CD4-positive, alpha-beta T cell treated with Interferon gamma for 1 hour (primary cell): ENCODE measurements around the gene RANGAP1.

Source experiments
- DNase-seq: peaks from one replicate; pipeline ENCODE4 v3.0.0-alpha.2; 2020

The RANGAP1 gene, protein sequence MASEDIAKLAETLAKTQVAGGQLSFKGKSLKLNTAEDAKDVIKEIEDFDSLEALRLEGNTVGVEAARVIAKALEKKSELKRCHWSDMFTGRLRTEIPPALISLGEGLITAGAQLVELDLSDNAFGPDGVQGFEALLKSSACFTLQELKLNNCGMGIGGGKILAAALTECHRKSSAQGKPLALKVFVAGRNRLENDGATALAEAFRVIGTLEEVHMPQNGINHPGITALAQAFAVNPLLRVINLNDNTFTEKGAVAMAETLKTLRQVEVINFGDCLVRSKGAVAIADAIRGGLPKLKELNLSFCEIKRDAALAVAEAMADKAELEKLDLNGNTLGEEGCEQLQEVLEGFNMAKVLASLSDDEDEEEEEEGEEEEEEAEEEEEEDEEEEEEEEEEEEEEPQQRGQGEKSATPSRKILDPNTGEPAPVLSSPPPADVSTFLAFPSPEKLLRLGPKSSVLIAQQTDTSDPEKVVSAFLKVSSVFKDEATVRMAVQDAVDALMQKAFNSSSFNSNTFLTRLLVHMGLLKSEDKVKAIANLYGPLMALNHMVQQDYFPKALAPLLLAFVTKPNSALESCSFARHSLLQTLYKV

DNA sequence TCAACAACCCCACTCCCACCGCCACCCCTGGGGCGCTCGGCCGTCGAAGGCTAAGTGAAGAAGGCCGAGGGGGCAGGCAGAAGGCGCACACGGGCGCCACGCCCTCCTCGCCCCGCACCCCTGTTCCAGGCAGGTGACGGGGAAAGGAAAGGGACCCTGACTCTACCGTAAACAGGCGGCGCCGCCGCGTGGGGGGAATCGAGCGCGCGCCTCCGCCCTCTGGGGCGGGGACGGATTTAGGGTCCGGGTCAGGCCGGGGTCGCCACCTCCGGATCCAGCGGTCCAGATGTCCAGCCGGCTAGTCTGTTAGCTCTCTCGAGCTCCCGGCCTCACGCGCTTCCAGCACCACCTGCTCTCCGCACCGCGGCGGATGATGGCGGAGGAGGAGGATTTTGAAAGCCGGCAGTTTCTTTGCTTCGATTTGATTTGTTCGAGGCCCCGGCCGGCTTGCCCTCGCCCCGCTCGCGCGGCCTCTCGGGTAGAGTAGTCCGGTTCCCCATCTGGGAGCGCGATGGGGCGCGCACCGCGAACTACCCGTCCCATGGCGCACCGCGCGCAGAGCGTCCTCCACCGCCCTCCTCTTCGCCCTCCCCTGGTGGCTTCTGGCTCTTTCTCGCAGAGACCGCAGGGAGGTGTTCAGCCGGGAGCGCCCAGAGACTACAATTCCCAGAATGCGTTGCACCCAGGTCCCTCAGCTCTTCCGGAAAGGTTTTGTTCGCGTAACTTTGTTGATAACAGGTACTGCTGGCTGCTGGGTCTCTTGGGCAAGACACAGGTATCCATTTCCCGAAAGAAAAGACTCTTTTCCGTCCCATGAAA lies at the start of gene RANGAP1:
Gene RANGAP1, minus strand, starts transcription at position 368 of the 819 bp plus-strand sequence. CDS start 5,143 bp downstream, outside the sequence.
- DNase-seq: peak; percentile 98

GRCh38 chr22:41334951-41335635 lies 49.1 kb upstream of the RANGAP1 start:
- DNase-seq: no peak

- no peak for DNase-seq
Measured at GRCh38 chr22:41334215-41334614, 48.2 kb upstream of the RANGAP1 start.

DNA sequence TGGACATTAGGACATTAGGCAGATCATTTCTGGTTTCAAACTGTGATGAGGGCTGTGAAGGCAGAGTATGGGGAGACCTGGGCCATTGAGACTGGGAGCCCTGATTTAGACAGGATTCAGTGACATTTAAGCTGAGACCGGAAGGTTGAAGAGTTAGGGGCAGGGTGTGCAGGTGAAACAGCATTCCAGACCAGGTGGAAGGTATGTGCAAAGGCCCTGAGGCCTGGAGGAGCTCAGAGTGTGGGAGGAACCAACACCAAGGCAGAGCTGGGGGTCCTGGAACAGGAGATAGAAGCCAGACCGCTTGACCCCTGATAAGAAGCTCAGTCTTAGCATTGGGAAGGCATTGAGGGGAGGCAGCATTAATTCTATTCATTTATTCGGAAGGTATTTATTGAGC lies 47.8 kb upstream of the RANGAP1 start:
- DNase-seq: no peak

DNA sequence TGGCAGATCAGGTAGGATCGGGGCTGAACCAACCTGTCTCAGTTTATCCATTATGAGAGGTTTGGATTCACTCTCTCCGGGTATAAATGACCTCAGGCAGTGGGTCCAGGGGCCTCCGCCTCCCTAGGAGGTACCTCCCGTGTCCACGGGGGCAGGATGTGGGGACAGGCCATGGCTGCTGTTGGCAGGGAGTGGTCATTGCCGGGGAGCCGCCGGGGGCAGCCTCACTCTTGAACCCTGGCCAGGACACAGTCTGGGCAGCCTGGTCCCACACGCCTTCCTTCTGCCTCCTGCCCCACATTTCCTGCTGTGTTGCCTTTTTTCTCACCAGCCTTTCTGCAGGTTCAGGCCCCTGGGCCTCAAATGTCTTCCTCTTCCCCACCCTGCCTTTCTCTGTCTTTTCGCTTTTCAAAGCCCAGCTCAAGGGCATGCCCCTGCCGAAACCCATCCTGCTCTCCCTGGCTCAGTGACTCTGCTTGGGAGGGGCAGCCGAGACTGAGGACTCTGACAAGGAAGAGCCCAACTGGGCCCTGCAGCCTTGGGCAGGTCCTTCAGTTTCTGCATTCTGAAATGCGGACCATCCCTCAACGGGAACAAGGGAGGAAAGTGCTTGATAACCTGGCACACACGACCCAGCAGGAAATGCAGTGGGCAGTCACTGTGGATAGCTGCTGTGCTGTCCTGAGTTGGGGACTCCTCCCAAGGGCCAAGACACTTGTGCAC lies 46.4 kb upstream of the RANGAP1 start:
- DNase-seq: no peak

DNA sequence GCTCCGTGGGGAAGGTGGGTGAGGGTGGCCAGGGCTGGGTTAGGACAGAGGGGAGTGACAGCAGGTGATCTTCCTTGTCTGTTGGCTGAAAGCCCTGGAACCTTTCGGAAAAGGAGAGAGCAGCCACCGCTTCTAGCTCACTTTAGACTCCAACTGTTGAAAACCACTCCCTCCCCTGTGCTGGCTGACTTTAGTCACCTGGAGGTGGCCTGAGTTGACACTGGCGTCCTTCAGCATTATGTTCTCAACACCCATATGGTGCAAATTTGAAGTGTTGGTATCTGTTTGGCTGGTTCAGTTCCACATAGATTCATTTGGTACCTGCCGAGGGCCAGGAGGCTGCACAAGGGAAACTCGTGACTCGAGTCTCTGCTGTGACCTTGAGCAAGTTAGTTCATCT lies 44.2 kb upstream of the RANGAP1 start:
- DNase-seq: no peak

- DNase-seq: no peak
Measured at GRCh38 chr22:41327124-41327523, 41.1 kb upstream of the RANGAP1 start.

DNA sequence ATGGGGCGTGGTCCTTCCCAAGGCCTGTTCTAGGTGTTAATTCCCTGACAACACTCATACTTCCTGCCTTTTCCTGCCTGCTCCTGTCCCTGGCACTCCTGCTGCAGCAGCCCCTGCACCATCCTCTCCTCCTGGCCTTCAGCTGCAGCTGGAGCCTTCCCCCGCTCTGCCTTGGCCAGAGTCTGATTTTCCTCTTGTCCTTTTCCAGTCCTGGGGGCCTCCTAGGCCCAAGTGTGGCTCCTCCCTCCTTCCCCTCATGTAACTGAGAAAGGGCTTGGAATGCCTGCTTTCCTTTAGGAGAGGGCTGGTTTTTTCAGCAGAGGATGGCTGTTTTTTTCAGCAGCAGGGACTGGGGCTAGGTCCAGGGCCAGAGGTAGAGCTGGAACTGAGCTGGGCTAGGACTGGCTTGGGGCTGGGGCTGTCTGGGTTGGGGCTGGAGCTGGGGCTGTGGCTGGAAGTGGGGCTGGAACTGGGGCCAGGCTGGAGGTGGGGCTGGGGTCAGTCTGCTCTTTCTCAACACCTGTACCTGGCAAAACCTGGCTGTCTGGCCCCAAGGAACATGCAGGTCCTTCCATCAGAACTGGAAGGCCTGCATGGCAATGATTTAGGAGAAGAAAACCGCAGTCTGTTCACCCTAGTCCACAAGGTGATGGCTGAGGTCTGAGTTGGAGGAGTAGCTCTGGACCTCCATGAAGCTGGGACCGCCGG lies 39.0 kb upstream of the RANGAP1 start:
- no peak for DNase-seq

DNA sequence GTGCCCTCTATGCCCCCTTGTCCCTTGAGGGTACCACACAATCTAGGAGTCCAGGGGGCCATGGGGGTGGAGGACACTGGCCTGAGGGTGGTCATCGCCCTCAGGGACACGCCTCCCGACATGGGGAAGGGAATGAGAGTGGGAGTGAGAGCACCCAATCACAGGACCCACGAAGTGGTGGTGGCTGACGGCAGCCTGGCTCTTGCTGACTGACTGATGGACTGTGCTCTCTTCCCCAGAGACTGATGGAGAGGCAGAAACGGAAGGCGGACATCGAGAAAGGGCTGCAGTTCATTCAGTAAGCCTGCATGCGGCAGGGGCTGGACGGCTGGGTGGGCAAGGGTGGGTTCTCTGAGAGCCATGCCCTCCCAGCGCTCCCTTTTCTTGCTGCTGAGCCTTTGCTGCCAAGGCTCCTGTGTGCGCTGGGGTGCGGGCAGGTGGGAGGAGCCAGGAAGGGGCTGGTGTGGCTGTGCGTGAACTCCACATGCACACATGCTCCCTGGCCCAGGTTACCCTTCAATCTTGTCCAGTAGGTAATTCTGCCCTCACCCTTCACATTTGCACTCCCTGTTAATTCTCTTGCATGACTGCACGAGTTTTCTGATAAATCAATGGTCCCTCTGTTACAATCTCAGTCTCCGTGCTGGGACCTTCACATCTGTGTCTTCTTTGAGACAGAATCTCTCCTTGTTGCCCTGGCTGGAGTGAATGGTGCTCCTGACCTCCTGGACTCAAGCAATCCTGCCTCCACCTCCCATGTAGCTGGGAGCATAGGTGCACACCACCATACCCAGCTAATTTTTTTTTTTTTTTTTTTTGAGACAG lies 34.6 kb upstream of the RANGAP1 start:
- no peak for DNase-seq

DNA sequence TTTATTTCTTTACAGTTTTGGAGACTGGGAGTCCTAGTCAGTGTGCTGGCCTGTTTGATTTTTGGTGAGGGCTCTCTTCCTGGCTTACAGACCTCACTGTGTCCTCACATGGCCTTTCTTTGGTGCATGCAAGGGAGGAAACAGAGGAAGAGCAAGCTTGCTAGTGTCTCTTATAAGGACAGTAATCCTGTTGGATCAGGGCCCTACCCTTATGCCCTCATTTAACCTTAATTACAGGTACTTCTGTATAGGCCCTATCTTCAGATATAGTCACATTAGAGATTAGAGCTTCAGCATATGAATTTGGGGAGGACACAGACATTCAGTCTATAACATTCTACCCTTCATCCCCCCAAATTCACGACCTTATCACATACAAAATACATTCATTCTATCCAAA lies 29.6 kb upstream of the RANGAP1 start:
- DNase-seq: no peak

GRCh38 chr22:41314821-41315220 lies 28.8 kb upstream of the RANGAP1 start:
- DNase-seq: no peak

DNA sequence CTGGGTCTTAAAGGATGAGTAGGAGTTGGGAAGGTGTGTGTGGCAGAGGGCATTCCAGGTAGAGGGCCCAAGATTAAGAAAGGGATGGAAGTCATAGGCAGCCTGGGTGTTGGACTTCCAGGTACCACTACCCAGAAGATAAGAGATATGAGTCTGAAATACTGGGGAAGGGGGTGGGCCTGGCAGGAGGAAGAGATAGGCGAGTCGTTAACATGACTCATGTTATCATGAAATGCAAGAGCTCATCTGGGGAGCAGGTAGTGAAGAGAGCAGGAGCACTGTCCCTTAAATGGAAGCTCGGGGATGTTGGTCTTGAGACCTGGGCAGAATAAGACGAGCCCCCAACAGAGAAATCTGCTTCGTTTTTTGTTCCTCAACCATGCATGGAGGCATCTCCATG lies 25.5 kb upstream of the RANGAP1 start:
- DNase-seq: no peak

DNA sequence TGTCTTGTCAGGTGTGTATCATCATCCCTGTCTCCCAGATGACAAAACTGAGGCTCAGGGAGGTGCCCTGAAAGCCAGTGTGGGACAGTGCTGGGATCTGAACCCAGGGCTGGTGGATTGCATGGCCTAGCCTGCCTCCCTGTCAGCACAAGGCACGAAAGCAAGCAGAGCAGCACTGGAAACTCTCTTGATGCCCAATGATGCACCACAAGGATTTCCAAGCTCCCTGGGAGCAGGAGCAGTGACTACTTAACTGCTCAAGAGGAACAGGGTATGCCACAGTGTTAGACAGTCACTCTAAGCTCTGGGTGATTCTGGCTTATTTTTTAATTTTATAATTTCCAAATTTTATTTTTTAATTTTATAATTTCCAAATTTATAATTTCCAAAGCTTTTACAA lies 24.3 kb upstream of the RANGAP1 start:
- DNase-seq: no peak

DNA sequence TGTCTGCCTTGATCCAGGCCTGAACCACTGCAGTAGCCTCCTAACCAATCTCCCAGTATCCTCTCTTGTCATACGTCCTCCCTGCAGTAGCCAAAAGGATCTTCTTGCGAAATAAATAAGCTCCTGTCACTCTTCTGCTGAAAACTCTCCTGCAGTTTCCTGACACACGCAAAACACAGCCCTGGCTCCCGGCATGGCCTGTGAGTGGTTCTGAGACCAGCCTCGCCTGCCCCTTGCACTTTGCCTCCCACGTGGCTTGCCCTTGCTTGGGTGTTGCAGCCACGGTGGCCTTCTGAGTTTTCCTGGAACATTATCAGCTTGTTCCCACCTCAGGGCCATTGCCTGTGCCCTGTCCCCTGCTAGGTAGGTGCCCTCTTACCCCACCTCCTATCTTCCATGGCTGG lies 22.6 kb upstream of the RANGAP1 start:
- no peak for DNase-seq

- no peak for DNase-seq
Measured at GRCh38 chr22:41308054-41308453, 22.1 kb upstream of the RANGAP1 start.

- DNase-seq: no peak
Measured at GRCh38 chr22:41305646-41306045, 19.7 kb upstream of the RANGAP1 start.

DNA sequence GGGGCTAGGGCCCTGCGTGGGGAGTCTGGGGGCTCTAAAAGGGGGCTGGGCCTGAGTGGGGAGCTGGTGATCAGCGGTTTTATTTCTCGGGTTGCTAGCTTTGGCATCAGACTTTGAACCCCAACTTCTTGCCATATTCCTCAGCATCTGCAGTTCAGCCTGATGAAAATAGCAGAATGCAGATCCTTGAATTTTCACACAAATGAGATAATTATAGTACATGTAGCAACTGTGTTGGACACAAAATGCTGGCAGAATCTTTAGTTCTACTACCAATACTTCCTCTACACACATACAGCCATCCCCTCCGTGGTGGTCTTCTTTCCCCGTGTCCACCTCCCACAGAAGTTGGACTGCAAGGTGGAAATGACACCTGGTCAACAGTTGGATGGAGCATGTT lies 16.8 kb upstream of the RANGAP1 start:
- DNase-seq: no peak

- DNase-seq: no peak
Measured at GRCh38 chr22:41302021-41302767, 16.2 kb upstream of the RANGAP1 start.

- peak; percentile 86 for DNase-seq
Measured at GRCh38 chr22:41301085-41302020, 15.4 kb upstream of the RANGAP1 start, which contains the start of gene ZC3H7B. ZC3H7B (plus strand) TSS chr22:41301525; CDS start chr22:41320661, 19,136 bp downstream.
